ENCODE data around the gene SORCS1. TPM values are rescaled to one million over a fixed set of nuclear protein-coding genes. Genes with fewer than 3 reads are reported as not detected.

The SORCS1 gene
- total and polyA plus RNA-seq, 2 experiments from 2014 or later: 45.6 to 73.0 TPM

- no peak for TF ChIP-seq CTCF (IDR thresholded peaks at IDR 0.05; ENCODE audit: low read depth, low read length)
- no peak overlapping the region for H3K27ac ChIP-seq
These were observed 100.4 kb downstream of the SORCS1 start for GRCh38 chr10:107064075-107064474.

GRCh38 chr10:107059872-107060271 lies 104.6 kb downstream of the SORCS1 start:
- H3K36me3 ChIP-seq: no peaks in the 10 kb centered on the region
- H3K4me1 ChIP-seq (ENCODE audit: low read depth): peaks cover 67% of the 10 kb centered on the region

More at GRCh38 chr10:107064075-107064474, 100.4 kb downstream of the SORCS1 start:
- no peak overlapping the region for H3K4me3 ChIP-seq
- H3K27me3 ChIP-seq: no peaks in the 10 kb centered on the region
- DNase-seq (ENCODE audit: low read depth in 1 of 2, low spot score in 1 of 2): no peak
- no peaks in the 10 kb centered on the region for H3K36me3 ChIP-seq
- H3K4me1 ChIP-seq (ENCODE audit: low read depth): peaks cover 28% of the 10 kb centered on the region
- H3K9me3 ChIP-seq (ENCODE audit: low read depth): no peaks in the 10 kb centered on the region

GRCh38 chr10:107059068-107059804 lies 105.3 kb downstream of the SORCS1 start:
- TF ChIP-seq CTCF (IDR thresholded peaks at IDR 0.05; ENCODE audit: low read depth, low read length): no peak
- peak overlapping the region; percentile 57 for H3K27ac ChIP-seq
- no peaks in the 10 kb centered on the region for H3K9me3 ChIP-seq (ENCODE audit: low read depth)
- no peaks in the 10 kb centered on the region for H3K27me3 ChIP-seq
- H3K4me3 ChIP-seq: no peak overlapping the region
- H3K36me3 ChIP-seq: no peaks in the 10 kb centered on the region
- H3K4me1 ChIP-seq (ENCODE audit: low read depth): peaks cover 69% of the 10 kb centered on the region
- no peak for DNase-seq (ENCODE audit: low read depth in 1 of 2, low spot score in 1 of 2)

More at GRCh38 chr10:107059872-107060271, 104.6 kb downstream of the SORCS1 start:
- Histone ChIP-seq H3K4me3 (no peak overlapping the region), H3K27ac (peak overlapping the region; percentile 57), H3K27me3 (no peaks in the 10 kb centered on the region), H3K9me3 (ENCODE audit: low read depth) (no peaks in the 10 kb centered on the region)
- DNase-seq (ENCODE audit: low read depth in 1 of 2, low spot score in 1 of 2): no peak
- TF ChIP-seq CTCF (IDR thresholded peaks at IDR 0.05; ENCODE audit: low read depth, low read length): no peak

- H3K4me1 ChIP-seq (ENCODE audit: low read depth): peaks cover 69% of the 10 kb centered on the region
- no peak overlapping the region for H3K27ac ChIP-seq
- no peaks in the 10 kb centered on the region for H3K9me3 ChIP-seq (ENCODE audit: low read depth)
- no peaks in the 10 kb centered on the region for H3K27me3 ChIP-seq
- DNase-seq (ENCODE audit: low read depth in 1 of 2, low spot score in 1 of 2): no peak
- no peaks in the 10 kb centered on the region for H3K36me3 ChIP-seq
- H3K4me3 ChIP-seq: no peak overlapping the region
- TF ChIP-seq CTCF (IDR thresholded peaks at IDR 0.05; ENCODE audit: low read depth, low read length): no peak
These were observed 106.2 kb downstream of the SORCS1 start for GRCh38 chr10:107058331-107058730.

GRCh38 chr10:107056182-107056581 lies 108.3 kb downstream of the SORCS1 start:
- peak overlapping the region; percentile 58 for H3K27ac ChIP-seq
- no peaks in the 10 kb centered on the region for H3K36me3 ChIP-seq
- no peak overlapping the region for H3K4me3 ChIP-seq
- no peak for DNase-seq (ENCODE audit: low read depth in 1 of 2, low spot score in 1 of 2)
- no peaks in the 10 kb centered on the region for H3K27me3 ChIP-seq
- TF ChIP-seq CTCF (IDR thresholded peaks at IDR 0.05; ENCODE audit: low read depth, low read length): no peak
- peaks cover 72% of the 10 kb centered on the region for H3K4me1 ChIP-seq (ENCODE audit: low read depth)
- no peaks in the 10 kb centered on the region for H3K9me3 ChIP-seq (ENCODE audit: low read depth)
